GM18526 (cell line): ENCODE results near the gene CDC45.

Source experiments
- POLR2A ChIP-seq: IDR thresholded peaks from 3 replicates; pipeline ENCODE4 v1.6.1; 2011; ENCODE audit not compliant: insufficient read length; ENCODE audit errors: extremely low read depth

CDC45 gene

GRCh38 chr22:19447330-19448075, 32.2 kb upstream of the CDC45 start, which contains the start of gene C22orf39:
TSS of gene C22orf39 (minus strand) at chr22:19447711. CDS start at chr22:19447688, 23 bp downstream.
- peak; percentile 85 for TF ChIP-seq POLR2A

GRCh38 chr22:19448076-19448607, 31.6 kb upstream of the CDC45 start:
- no peak for TF ChIP-seq POLR2A

DNA sequence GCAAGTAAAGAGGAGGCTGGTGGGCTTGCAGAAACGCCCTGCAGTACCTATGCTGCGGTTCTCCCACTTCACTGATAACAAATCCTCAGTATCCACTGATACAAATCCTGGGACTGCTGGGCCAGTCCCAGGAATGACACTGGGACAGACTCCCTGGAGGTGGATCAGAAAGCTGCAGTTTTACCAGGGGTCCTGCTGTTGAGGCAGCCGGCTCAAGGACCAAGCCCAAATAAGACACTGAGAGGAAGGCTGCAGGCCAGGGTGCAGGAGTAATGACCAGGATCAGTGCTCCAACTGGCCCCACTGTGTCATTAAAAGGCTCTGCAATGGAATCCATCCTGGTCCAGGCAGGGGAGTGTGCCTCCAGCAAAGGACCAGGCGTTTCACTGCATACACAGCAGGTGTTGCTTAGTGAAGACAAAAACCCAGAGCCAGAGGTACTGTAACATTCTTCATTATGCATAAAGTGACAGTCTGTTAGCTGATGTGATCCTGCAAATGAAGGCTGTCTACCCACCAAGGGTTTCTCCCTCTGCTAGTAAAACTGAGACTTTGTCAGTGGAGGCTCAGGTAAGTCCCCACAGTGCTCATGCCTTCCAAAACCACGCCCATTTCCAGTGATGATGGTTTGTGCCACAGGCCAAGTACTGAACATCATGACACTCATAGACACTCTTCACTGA, 30.8 kb upstream of the CDC45 start:
- TF ChIP-seq POLR2A: no peak

DNA sequence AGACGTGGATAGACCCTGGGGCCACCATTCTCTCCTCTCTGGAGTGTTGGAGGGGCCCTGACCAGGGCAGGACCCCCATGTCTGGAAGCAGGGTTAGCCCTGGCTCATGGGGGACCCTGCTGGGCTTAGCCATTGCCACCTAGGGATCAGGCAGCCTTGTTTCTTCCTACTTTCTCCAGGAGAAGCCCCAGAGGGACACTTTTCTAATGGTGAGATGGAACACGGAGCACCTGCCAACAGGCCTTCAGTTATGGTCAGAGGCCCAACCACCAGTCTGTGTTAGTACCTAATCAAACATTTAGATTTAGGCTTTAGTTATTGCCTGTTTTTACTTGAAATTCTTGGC, 30.3 kb upstream of the CDC45 start:
- TF ChIP-seq POLR2A: no peak

DNA sequence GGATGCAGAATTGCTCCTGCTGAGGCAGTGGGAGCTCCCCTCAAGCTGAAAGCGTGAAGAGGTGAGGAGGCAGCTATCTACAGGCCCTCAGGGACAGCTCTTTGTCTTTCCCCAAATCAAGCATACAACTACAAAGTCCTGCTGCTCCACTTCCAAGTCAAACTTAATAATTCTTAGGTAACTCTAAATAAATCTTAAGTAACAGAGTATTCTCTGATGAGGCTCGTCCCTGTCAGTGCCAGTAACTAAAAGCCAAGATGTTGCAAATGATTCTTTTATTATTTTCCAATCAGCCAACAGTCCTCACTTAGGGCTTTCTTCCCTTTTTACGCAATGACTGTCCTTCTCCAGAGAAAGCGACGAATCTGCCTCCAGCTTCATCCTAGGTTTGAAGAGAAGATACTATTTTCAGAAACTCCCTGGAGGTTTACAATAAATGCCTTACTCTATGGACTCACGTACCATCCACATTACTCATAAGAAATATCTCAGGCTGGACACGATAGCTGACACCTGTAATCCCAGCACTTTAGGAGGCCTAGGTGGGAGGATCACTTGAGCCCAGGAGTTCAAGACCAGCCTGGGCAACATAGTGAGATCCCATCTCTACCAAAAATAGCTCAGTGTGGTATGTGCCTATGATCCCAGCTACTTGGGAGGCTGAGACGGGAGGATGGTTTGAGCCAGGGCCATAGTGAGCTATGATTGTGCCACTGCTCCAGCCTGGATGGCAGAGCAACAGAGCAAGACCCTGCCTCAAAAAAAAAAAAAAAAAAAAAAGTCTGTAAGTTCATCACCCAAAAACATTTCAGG, 29.2 kb upstream of the CDC45 start:
- TF ChIP-seq POLR2A: no peak

DNA sequence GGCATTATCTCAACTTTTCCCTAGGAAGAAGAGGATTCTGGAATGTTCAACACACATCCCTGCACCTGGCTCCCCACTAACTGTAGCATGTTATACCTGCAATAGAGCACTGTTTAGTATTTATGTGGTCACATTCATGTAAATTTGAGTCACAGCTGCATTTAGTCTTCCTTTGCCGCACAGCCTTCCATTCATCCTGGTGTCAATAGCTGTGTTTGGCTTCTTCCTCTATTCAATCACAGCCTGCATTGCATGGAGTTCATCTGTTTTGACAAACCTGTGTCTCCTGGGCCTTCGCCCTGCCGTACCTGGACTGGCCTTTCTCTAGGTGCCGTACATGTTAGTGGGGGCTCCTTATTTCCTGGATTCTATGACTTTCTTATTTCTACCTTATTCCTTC, 28.1 kb upstream of the CDC45 start:
- no peak for TF ChIP-seq POLR2A

- TF ChIP-seq POLR2A: no peak
These were observed 26.0 kb upstream of the CDC45 start for GRCh38 chr22:19453718-19454117.

- no peak for TF ChIP-seq POLR2A
These were observed 25.6 kb upstream of the CDC45 start for GRCh38 chr22:19454156-19454555.

GRCh38 chr22:19455033-19455432, 24.7 kb upstream of the CDC45 start:
- TF ChIP-seq POLR2A: no peak

- TF ChIP-seq POLR2A: no peak
These were observed 23.9 kb upstream of the CDC45 start for GRCh38 chr22:19455585-19456370.

- TF ChIP-seq POLR2A: no peak
These were observed 23.2 kb upstream of the CDC45 start for GRCh38 chr22:19456541-19456940.

GRCh38 chr22:19457828-19458428, 21.8 kb upstream of the CDC45 start:
- no peak for TF ChIP-seq POLR2A

- TF ChIP-seq POLR2A: no peak
These were observed 19.7 kb upstream of the CDC45 start for GRCh38 chr22:19460036-19460435.

GRCh38 chr22:19461506-19461905, 18.2 kb upstream of the CDC45 start:
- TF ChIP-seq POLR2A: no peak
